ENCODE results near the gene ANP32A.

Gene ANP32A

DNA sequence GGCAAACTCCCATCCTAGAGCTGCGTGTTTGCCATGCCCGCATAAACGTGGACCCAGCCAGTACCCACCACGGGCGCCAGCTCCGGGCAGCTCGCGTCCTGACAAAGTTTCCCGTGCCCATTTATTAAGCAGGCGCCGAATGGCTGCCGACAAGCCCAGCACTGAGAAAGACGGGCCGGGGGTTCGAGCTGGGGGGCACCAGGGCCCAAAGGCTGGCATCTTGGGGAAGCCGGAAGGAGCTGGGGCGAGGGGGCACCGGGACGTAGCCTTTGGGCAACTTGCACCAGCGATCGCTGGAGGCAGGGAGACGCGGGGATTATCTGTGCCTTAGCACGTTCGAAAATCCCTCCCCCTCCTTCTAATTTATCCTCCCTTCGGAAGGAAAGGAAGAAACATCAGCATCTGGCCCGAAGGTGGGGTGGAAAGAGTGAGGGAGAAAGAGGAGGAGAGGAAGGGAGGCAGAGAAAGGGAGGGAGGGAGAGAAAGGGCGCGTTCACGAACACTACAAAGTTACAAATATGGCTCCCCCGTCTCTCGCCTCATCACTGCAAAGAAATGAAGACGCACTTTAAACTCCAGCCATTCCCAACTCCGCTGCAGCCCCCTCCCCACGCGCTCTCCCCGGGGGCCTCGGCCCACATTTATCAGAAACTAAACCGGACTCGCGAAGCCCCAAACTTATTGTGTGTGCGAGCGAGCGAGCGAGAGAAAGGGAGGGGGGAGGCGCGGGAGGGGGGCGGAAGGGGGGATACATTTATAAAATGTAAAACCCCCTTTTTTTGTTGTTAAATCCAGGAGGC, 1.0 kb downstream of the ANP32A start:
- DNase-seq = peak in 1 of 2 donors; percentile 38

- peak; percentile 87 to 89 for DNase-seq
These were observed 1.8 kb downstream of the ANP32A start for GRCh38 chr15:68818769-68819494.

DNA sequence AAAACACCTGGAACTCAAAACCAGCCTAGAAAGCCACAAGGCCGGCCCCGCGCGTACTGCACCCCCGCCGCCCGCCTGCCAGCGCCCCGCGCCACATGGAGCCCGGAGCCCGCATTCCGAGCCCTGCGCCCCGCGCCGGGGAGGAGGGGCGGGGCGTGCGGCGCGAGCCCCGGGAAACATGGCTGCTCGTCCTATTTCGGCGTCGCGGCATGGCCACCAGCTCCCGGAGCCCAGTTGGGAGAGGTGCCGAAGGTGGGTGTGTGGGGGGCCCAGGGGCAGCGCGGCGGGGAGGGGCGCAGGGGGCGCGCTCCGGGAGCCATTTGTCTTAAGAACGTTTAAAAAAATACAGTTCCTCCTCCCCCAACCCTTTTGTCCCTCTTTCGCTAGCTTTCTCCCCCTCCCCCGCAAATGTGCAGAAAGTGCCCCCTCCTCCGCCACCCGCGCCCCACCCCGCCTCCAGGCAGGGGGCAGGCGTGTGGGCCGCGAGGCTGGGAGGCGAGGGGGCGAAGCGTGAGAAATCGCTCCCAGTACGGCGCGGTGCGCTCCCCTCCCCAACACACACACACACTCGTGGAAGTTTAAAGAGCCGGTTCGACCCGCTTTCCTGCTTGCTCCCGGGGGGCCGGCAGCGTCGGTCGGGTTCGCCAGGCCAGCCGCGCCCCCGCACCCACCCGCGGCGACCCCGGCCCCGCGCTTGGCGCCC, 2.5 kb downstream of the ANP32A start:
- peak; percentile 63 to 73 for DNase-seq

DNA sequence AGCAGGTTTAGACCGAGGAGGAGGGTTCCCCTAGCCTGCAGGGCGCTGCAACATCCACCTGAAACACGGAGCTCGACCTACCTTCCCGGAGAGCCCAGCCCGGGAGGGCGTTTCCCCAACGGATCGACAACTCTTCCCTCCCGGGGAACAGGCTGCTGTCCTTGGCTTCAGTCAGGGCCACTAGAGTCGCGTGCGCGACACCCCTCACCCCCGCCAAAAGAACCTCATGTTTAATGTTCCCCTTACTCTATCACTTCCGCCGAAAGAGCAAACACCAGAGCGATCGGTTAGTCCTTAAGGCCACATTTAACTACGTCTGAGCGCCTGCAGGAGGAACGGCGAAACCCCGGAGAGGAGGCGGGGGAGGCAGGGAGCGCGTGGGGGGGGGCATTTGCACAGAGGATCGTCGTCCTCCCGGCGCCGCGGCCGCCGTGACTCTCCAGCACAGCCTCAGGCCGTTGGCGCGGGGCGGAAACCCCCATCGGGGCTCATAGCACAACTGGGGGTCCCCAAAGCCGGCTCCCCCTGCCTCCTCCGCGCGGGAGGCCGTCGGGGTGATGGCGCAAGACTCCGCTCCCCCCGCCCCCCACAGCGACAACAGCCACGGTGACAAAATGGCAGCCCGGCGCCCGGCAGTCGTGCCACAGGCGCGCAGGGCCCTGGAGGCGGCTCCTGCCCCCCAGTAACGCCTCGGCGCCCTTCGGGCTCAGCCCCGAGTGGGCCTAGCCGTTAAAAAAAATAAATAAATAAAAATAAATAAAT, 3.2 kb downstream of the ANP32A start:
- DNase-seq = peak; percentile 77 to 86

DNA sequence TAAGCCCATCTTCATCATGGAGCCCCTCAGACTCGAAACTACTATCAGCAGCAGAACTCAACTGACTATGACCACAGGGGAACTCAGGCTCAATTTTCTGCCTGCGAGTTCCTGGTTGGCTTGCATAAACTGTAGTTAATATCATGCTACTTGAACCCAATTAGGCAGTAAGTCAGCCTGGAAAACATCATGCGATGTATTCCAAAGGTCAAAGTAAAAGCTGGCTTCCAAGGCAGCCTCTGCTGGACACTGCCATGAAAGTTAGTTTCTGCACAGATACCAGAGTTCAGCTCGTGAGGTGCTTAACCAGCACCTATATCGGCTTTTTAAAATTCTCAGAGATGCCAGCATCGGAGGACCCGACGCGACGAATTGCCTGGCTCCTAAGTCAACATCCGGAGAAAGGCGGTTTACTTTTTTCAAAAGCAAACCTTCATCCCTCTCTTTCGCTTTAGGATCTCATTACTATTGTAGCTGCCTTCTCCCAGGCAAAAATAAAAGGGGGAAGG, 3.8 kb downstream of the ANP32A start:
- DNase-seq = peak; percentile 51 to 69

- DNase-seq = no peak
These were observed 4.5 kb downstream of the ANP32A start for GRCh38 chr15:68816158-68816557.

GRCh38 chr15:68815598-68815997, 5.1 kb downstream of the ANP32A start:
- peak; percentile 36 to 41 for DNase-seq

- DNase-seq = no peak
These were observed 6.1 kb downstream of the ANP32A start for GRCh38 chr15:68814596-68814995.

- DNase-seq = no peak
These were observed 7.9 kb downstream of the ANP32A start for GRCh38 chr15:68812597-68813431.

DNA sequence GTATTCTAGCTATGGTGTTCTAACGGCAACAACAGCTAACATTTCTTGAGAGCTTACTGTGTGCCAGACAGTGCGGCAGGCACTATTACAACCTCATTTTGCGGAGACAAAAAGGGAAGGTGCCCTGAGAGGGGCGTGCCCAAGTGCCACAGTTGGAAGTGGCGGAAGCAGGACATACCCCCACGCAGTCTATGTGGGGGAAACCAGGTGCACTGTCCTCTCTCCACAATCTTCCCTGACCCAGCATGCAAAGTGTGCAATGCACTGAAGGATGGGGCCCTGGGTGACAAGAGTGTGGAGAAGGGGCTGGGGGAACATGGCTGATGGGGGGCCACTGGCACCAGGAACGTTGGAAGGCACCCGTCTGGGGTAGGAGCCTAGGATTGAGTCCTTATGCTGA, 8.6 kb downstream of the ANP32A start:
- no peak for DNase-seq

DNA sequence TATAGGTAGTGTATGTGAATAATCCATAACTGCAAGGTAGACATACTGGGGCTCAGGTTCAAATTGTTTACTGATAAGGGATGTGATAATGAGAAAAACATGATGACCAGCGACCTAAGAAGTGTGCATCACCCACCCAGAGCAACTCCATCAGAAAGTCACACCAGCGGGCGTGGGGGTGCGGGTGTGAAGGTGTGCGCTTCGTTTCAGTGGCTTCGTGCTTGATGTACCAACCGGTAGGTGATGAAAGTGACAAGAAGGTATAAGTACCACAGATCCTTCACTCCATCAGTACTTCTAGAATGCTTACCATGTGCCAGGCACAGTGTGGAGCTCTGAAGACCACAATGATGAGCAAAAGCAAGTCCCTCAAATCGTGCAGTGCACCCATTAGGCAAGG, 11.2 kb downstream of the ANP32A start:
- no peak for DNase-seq

GRCh38 chr15:68808770-68809169, 11.9 kb downstream of the ANP32A start:
- no peak for DNase-seq

DNA sequence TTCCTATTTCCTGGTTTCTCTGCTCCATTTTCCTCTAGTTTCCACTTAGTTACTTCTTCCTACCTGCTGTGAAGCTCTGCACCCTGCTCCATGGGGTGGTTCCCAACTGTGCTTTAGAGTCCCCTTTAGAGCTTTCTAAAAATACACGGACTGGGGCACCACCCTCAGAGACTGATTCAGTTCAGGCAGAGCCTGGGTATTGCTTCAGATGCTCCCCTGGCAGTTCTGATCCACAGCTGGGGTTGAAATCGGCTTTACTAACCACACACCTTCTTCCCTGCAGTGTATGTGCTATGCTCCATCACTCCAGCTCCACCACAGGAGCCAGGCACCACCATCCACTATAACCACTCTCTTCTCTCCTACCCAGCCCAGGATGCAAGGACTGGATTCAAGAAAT, 12.6 kb downstream of the ANP32A start:
- DNase-seq = no peak

- DNase-seq = no peak
These were observed 13.4 kb downstream of the ANP32A start for GRCh38 chr15:68807249-68807648.

- DNase-seq = no peak
These were observed 14.3 kb downstream of the ANP32A start for GRCh38 chr15:68806220-68807060.

DNA sequence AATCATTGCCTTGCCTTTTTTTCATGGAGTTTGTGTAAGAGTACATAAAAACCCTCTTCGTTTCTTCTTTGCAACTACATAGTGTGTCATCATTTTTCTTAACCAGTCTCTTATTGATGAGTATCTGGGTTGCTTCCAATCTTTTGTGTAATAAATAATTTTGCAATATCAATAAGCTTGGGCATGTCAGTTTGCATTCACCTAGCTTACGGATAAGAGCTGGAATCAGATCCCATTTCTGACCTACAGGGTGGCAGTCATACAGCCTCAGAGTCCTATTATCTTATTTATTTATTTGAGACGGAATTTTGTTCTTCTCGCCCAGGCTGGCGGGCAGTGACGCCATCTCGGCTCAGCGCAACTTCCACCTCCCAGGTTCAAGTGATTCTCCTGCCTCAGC, 18.3 kb downstream of the ANP32A start:
- DNase-seq = no peak

DNA sequence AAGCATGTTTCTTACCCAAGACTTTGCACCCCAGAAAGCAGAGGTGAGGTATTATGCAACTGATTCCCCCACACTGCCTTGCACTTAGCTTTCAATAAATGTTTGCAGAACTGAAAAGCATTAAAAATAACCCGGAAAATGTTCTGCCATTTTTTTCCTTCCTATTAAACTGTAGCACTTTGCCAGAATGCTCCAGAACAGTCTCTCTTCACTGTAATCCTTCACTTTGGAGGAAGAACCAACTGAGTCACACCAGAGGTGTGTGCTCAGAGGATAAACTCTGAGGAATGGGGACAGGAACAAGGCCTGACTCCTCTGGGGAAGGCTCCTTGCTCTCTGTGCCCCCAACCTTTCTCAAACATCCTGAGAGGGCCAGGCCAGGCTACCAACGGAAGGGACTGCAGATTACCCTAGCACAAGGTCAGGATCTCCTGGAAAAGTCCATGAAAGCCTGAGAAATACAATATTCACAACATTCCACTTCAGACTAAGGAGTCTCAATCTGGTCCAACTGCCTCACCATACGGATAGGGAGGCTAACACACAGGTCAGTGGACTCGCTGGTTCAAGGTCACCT, 19.0 kb downstream of the ANP32A start:
- no peak for DNase-seq

- no peak for DNase-seq
These were observed 19.8 kb downstream of the ANP32A start for GRCh38 chr15:68800875-68801274.

- peak in 1 of 2 donors; percentile 39 for DNase-seq
These were observed 22.2 kb downstream of the ANP32A start for GRCh38 chr15:68798346-68799094.

Data from inflammatory macrophage (primary cell).